Keratinocyte (primary cell): ENCODE measurements around the gene ZMIZ1. TPM values are rescaled to one million over a fixed set of nuclear protein-coding genes. Genes with fewer than 3 reads are reported as not detected.

Experiments
- DNase-seq: peaks from one replicate; pipeline ENCODE4 v3.0.0-alpha.2; 2011; ENCODE audit warnings: low read depth, missing footprints, low spot score
- FAIRE-seq: peaks from 2 replicates; lab custom pipeline; 2011; peaks lifted over from hg19 to GRCh38; lab: Jason Lieb, UNC
- H2AFZ ChIP-seq: 2 replicates; pipeline ENCODE4 v1.6.0; 2012; ENCODE audit warnings: low read length, control low read depth, inconsistent platforms; ENCODE audit not compliant: control insufficient read depth
- H3K27ac ChIP-seq: 2 replicates; pipeline ENCODE4 v1.5.1; 2011; ENCODE audit warnings: low read length; ENCODE audit not compliant: control insufficient read depth, insufficient read depth
- H3K27me3 ChIP-seq: 3 replicates; pipeline ENCODE4 v1.6.0; 2011; ENCODE audit warnings: low read length; ENCODE audit not compliant: control insufficient read depth, insufficient read depth; ENCODE audit errors: extremely low read depth
- H3K36me3 ChIP-seq, 2 experiments: 2 replicates in 1 of 2; 3 replicates in 1 of 2; pipeline ENCODE4 v1.5.1; 2011; ENCODE audit warnings: low read length in 2 of 2, mild to moderate bottlenecking in 1 of 2; ENCODE audit not compliant: control insufficient read depth in 2 of 2, insufficient read depth in 2 of 2; ENCODE audit errors: extremely low read depth in 1 of 2
- H3K4me1 ChIP-seq: 3 replicates; pipeline ENCODE4 v1.5.1; 2011; ENCODE audit warnings: low read length; ENCODE audit not compliant: control insufficient read depth, insufficient read depth; ENCODE audit errors: extremely low read depth
- H3K4me2 ChIP-seq: 3 replicates; pipeline ENCODE4 v1.6.0; 2011; ENCODE audit warnings: low read depth, low read length; ENCODE audit not compliant: control insufficient read depth, insufficient read depth; ENCODE audit errors: extremely low read depth
- H3K4me3 ChIP-seq, 3 experiments: fragments of 200-600 bp in 1 of 3; sonication (generic) in 1 of 3; 2 replicates in 2 of 3; 3 replicates in 1 of 3; pipeline ENCODE4 v1.5.1; 2011 to 2016; ENCODE audit warnings: low read length in 3 of 3, mild to moderate bottlenecking in 3 of 3, control low read depth in 2 of 3, inconsistent platforms in 1 of 3, low read depth in 1 of 3, mixed read lengths in 1 of 3, mixed run types in 1 of 3, moderate library complexity in 1 of 3; ENCODE audit not compliant: control insufficient read depth in 2 of 3, insufficient read depth in 2 of 3; ENCODE audit errors: extremely low read depth in 1 of 3
- H3K79me2 ChIP-seq: 2 replicates; pipeline ENCODE4 v1.6.0; 2012; ENCODE audit warnings: low read length; ENCODE audit not compliant: control insufficient read depth, insufficient read depth
- H3K9ac ChIP-seq: 3 replicates; pipeline ENCODE4 v1.6.0; 2011; ENCODE audit warnings: low read length; ENCODE audit not compliant: control insufficient read depth, insufficient read depth; ENCODE audit errors: extremely low read depth
- H3K9me1 ChIP-seq: 3 replicates; pipeline ENCODE4 v1.6.0; 2011; ENCODE audit warnings: low read length; ENCODE audit not compliant: control insufficient read depth, insufficient read depth; ENCODE audit errors: extremely low read depth
- H3K9me3 ChIP-seq: 2 replicates; pipeline ENCODE4 v1.5.1; 2012; ENCODE audit warnings: low read depth, low read length; ENCODE audit not compliant: control insufficient read depth
- H4K20me1 ChIP-seq: 3 replicates; pipeline ENCODE4 v1.6.0; 2011; ENCODE audit warnings: low read length; ENCODE audit not compliant: control insufficient read depth, insufficient read depth; ENCODE audit errors: extremely low read depth
- EZH2 ChIP-seq: IDR thresholded peaks from one replicate; pipeline ENCODE4 v1.6.1; 2012; ENCODE audit warnings: inconsistent platforms, mild to moderate bottlenecking, low read length, moderate library complexity
- dilution Hi-C: fragments of 300-500 bp; cut with MboI; formaldehyde crosslinking; loops from one replicate; pipeline ENCODE4 v1.7.0; 2020; ENCODE audit warnings: low sequenced_read_pairs; ENCODE audit not compliant: extremely low pct_ligation_motif_present
- polyA plus RNA-seq, 5 experiments: library from polyadenylated mRNA; depleted of rRNA in 3 of 5; stranded (reverse) in 3 of 5; stranded (forward) in 1 of 5; unstranded in 1 of 5; fragments of >200 nt; gene quantifications; 1 replicate in 1 of 5; 2 replicates in 3 of 5; 3 replicates in 1 of 5; pipeline versions ENCODE4 v1.2.1 to v1.2.3, GENCODE V29; 2011 to 2012; ENCODE audit warnings: missing spikeins in 2 of 5, low read depth in 1 of 5, low replicate concordance in 1 of 5
- TF ChIP-seq, protein P1 (sequence below), 3 experiments: IDR thresholded peaks in 1 of 3; conservative IDR thresholded peaks in 1 of 3; optimal IDR thresholded peaks in 1 of 3; 2 replicates in 2 of 3; 3 replicates in 1 of 3; pipeline versions ENCODE3 to v1.5.1; 2011; ENCODE audit warnings: low read length in 3 of 3, mild to moderate bottlenecking in 3 of 3, moderate library complexity in 2 of 3, control low read depth in 1 of 3, inconsistent platforms in 1 of 3; ENCODE audit not compliant: insufficient read depth in 2 of 3; ENCODE audit errors: extremely low read depth in 1 of 3

Gene ZMIZ1
- polyA plus RNA-seq, 1 donor (not counting 4 experiments of a cell fraction or from before 2014, with no cell fraction given): 1.8 TPM

DNA sequence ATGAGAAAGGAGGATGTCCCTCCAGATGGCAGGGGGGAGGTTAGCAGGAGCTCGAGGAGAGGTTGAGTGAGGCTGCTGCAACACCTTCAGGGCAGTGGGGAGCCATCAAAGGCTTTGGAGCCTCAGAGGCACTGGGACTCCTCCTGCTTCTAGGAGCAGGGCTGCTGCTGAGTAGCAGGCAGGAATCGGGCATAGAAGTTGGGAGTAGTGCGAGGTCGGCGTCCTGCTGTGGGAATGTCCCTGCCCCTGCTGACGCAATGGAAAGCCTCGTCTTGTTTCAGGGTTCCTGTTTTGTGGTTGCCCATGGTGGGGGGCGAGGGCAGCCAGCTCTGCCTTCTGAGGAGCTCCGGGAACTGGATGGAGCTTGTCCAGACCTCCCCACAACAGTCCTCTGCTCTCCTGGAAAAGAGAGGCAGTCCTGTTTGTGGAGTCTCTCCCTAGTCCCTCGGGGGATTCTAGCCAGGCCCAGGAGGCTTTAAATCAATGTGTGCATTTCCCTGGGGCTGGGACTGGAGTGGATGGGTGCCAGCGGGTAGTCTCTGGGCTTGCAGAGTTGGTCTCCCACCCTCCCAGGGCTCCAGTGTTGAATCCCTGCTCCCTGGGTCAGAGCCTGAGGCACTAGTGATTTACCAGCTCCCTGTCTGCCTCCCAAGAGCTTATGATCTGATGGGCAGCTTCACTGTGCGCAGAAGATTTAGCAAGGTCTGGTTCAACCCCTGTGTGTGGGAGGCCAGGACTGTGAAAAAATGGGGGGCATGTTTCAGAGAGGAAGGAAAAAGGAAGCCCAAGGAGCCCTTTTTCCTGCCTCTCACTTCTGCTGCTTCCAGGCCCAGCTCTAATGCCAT lies 179.8 kb downstream of the ZMIZ1 start:
- Histone ChIP-seq H3K27me3 (no peaks in the 10 kb centered on the region), H2AFZ (no peak overlapping the region), H3K9me3 (no peaks in the 10 kb centered on the region), H3K9me1 (no peaks in the 10 kb centered on the region), H3K4me2 (no peak overlapping the region), H3K9ac (no peak overlapping the region), H3K4me3 (no peak overlapping the region), H3K36me3 (peaks cover 0 to 1% of the 10 kb centered on the region in 2 experiments), H3K79me2 (no peaks in the 10 kb centered on the region), H3K4me1 (no peaks in the 10 kb centered on the region), H4K20me1 (peaks cover 5% of the 10 kb centered on the region), H3K27ac (no peak overlapping the region)
- FAIRE-seq (no peak), DNase-seq (no peak)
- TF ChIP-seq EZH2: no peak
- TF ChIP-seq, protein P1, sequence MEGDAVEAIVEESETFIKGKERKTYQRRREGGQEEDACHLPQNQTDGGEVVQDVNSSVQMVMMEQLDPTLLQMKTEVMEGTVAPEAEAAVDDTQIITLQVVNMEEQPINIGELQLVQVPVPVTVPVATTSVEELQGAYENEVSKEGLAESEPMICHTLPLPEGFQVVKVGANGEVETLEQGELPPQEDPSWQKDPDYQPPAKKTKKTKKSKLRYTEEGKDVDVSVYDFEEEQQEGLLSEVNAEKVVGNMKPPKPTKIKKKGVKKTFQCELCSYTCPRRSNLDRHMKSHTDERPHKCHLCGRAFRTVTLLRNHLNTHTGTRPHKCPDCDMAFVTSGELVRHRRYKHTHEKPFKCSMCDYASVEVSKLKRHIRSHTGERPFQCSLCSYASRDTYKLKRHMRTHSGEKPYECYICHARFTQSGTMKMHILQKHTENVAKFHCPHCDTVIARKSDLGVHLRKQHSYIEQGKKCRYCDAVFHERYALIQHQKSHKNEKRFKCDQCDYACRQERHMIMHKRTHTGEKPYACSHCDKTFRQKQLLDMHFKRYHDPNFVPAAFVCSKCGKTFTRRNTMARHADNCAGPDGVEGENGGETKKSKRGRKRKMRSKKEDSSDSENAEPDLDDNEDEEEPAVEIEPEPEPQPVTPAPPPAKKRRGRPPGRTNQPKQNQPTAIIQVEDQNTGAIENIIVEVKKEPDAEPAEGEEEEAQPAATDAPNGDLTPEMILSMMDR (optimal IDR thresholded peaks at IDR 0.05 in 1 of 3, IDR thresholded peaks at IDR 0.05 in 1 of 3, conservative IDR thresholded peaks at IDR 0.05 in 1 of 3; ENCODE audit: extremely low read depth in 1 of 3, insufficient read depth in 2 of 3, low read length in 3 of 3): no peak
- dilution Hi-C loops: no loop called here

DNA sequence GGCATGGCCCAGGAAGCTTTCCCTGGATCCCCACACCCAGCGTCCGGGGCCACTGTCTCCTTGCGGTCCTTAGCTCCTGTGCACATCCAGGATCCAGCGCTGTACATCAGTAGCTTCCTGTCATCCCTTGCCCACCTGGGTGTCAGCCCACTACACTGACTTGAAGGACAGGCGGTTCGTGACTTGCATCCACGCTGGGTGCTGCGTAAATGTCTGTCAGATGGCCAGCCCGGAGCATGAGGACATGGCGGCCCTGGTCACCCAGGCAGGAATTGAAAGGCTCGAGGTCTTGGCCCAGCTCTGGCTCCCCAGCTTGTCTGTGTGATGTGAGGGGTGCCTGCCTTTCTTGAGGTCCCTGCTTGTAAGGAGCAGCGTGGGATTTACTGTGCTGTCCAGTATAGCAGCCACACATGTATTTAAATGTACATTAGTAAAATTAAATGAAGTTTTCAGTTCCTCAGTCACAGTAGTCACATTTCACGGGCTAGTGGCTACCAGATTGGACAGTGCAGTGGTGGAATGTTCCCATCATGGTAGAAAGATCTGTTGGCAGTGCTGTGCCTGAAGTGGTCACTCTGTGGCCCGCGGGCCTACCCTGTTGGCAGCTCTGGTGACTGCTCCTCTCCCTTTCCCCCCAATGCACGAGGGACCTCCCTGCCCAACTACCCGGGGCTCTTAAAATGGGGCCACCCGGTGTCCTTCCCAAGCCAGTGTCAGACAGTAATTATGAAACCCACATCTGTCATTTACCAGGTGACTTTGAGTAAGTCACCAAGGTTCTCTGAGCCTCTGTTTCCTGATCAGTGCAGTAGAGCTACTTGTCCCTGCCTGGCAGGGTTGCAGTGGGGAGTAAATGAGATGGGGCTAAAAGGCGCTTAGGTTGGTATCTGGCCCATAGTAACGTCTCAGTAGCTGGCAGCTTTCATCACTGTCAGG lies 180.7 kb downstream of the ZMIZ1 start:
- no peak overlapping the region for H3K4me3 ChIP-seq

More for the DNA sequence above, 180.7 kb downstream of the ZMIZ1 start:
- H3K79me2 ChIP-seq: no peaks in the 10 kb centered on the region
- no peaks in the 10 kb centered on the region for H3K9me3 ChIP-seq
- no peak overlapping the region for H3K9ac ChIP-seq
- TF ChIP-seq EZH2: no peak
- TF ChIP-seq, protein P1 (optimal IDR thresholded peaks at IDR 0.05 in 1 of 3, IDR thresholded peaks at IDR 0.05 in 1 of 3, conservative IDR thresholded peaks at IDR 0.05 in 1 of 3; ENCODE audit: extremely low read depth in 1 of 3, insufficient read depth in 2 of 3, low read length in 3 of 3): no peak
- DNase-seq: no peak
- peaks cover 5% of the 10 kb centered on the region for H4K20me1 ChIP-seq
- H3K4me1 ChIP-seq: no peaks in the 10 kb centered on the region
- H2AFZ ChIP-seq: no peak overlapping the region
- no peaks in the 10 kb centered on the region for H3K27me3 ChIP-seq
- H3K4me2 ChIP-seq: no peak overlapping the region
- no peaks in the 10 kb centered on the region for H3K9me1 ChIP-seq
- no peak for FAIRE-seq
- H3K27ac ChIP-seq: no peak overlapping the region
- peaks cover 0 to 1% of the 10 kb centered on the region in 2 experiments for H3K36me3 ChIP-seq
- dilution Hi-C loops: no loop called here
